Transverse colon (tissue), 4 donors: ENCODE measurements around the gene RNF4. TPM values are rescaled to one million over a fixed set of nuclear protein-coding genes. Genes with fewer than 3 reads are reported as not detected.

Experiments used
- DNase-seq: peaks from one replicate; pipeline ENCODE4 v3.0.0-alpha.2; 2019
- H3K27ac ChIP-seq, 4 donors: fragments of 200-600 bp; sonication (generic); 2 replicates each; pipeline ENCODE4 v1.5.1; 2016 to 2018; ENCODE audit warnings: inconsistent platforms in 4 of 4
- H3K27me3 ChIP-seq: fragments of 200-600 bp; sonication (generic); 2 replicates; pipeline ENCODE4 v1.5.1; 2017; ENCODE audit warnings: inconsistent platforms
- H3K36me3 ChIP-seq, 4 donors: fragments of 200-600 bp; sonication (generic); 2 replicates each; pipeline ENCODE4 v1.5.1; 2017 to 2019; ENCODE audit warnings: inconsistent platforms in 4 of 4
- H3K4me1 ChIP-seq, 4 donors: fragments of 200-600 bp; sonication (generic); 2 replicates each; pipeline ENCODE4 v1.5.1; 2017 to 2020; ENCODE audit warnings: inconsistent platforms in 4 of 4
- H3K4me3 ChIP-seq, 4 donors: fragments of 200-600 bp; sonication (generic); 1 replicate in 1 of 4; 2 replicates in 3 of 4; pipeline versions ENCODE4 v1.5.1 to v1.6.1; 2017 to 2019; ENCODE audit warnings: inconsistent platforms in 4 of 4
- H3K9me3 ChIP-seq, 2 donors: fragments of 200-600 bp; sonication (generic); 2 replicates each; pipeline ENCODE4 v1.5.1; 2017 to 2019; ENCODE audit warnings: inconsistent platforms in 2 of 2
- EP300 ChIP-seq: sonication (generic); formaldehyde crosslinking; IDR thresholded peaks from one replicate; pipeline ENCODE4 v1.6.1; 2017; ENCODE audit warnings: antibody characterized with exemption, low read depth
- POLR2A ChIP-seq: fragments of 450-650 bp; IDR thresholded peaks from one replicate; pipeline ENCODE4 v1.6.1; 2016; ENCODE audit warnings: antibody characterized with exemption, mild to moderate bottlenecking, moderate library complexity
- POLR2AphosphoS5 ChIP-seq, 3 donors: sonication (generic); formaldehyde crosslinking; IDR thresholded peaks; one replicate each; pipeline ENCODE4 v1.6.1; 2016; ENCODE audit warnings: antibody characterized with exemption in 3 of 3
- WGBS, 2 donors: methylation state at CpG; one replicate each; pipeline ENCODE4 v1.1.5; 2018; ENCODE audit warnings: low coverage in 1 of 2; 5-methylcytosine and 5-hydroxymethylcytosine counted together
- in situ Hi-C, 4 donors: fragments of 200-750 bp; cut with MboI; loops; one replicate each; pipeline versions ENCODE4 v1.15.0 to v1.15.1; 2017; ENCODE audit warnings: low sequenced_read_pairs in 3 of 4, low pct_ligation_motif_present in 1 of 4, low pct_unique_long_range_greater_than_20kb in 1 of 4
- intact Hi-C: fragments of 100-400 bp; cut with DNase I; formaldehyde crosslinking; loops from one replicate; pipeline ENCODE4 v1.15.1; 2023; ENCODE audit warnings: low total_unique reads
- total RNA-seq, 4 donors: library from RNA; depleted of rRNA; stranded (reverse); fragments of >200 nt; gene quantifications; one replicate each; pipeline ENCODE4 v1.1.0, GENCODE V29; 2016
- TF ChIP-seq, protein P1 (sequence below), 5 experiments: fragments of 200-600 bp in 3 of 5; fragments of 450-650 bp in 2 of 5; sonication (generic) in 3 of 5; IDR thresholded peaks; 1 replicate in 2 of 5; 2 replicates in 3 of 5; pipeline ENCODE4 v1.5.1; 2016 to 2017; ENCODE audit warnings: antibody characterized with exemption in 5 of 5, inconsistent platforms in 3 of 5, mild to moderate bottlenecking in 2 of 5, moderate library complexity in 1 of 5

The RNF4 gene
- total RNA-seq, 4 donors from 2014 or later: 20.9 to 50.5 (median 35.8) TPM

DNA sequence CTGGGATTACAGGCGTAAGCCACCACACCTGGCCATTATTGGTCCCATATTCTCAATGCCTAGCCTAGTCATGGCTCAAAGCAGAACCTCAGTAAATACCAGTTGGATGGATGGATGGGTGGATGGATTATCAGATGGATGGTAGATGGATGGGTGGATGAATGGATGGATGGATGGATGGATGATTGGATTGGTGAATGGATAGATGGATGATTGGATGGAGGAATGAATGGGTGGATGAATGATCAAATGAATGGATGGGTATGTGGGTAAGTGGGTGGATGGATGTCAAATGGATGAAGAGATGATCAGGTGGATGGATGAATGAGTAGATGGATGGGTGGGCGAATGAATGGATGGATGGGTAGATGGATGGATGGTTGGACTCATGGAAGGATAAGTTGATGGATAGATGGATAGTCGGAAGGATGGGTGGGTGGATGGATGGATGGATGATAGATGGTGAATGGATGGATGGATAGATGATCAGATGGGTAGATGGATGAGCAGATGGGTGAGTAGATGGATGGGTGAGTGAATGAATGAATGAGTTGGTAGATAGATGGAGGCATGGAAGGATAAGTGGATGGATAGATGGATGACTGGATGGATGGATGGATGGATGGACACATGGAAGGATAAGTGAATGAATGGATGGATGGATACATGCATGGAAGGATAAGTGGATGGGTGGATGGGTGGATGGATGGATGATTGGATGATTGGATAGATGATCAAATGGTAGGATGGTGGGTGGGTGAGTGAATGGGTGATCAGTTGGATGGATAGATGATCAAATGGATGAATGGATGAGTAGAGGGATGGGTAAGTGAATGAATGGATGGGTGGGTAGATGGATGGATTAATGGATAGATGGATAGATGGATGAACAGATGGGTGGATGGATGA lies 22.0 kb upstream of the RNF4 start:
- no peaks in the 10 kb centered on the region for H3K36me3 ChIP-seq
- H3K27ac ChIP-seq: no peak overlapping the region
- H3K9me3 ChIP-seq: no peaks in the 10 kb centered on the region
- WGBS, 2 donors: 75 to 82% methylated on average over 2 to 3 of the region's 3 CpGs
- intact Hi-C loops (loop anchor here (10.0 kb wide), 1 partner anchor 232 kb away; no protein-coding TSS in a partner anchor), in situ Hi-C loops (loop anchor here in 2 of 4 donors (10.0 to 25.0 kb wide), 2 partner anchors 222 to 235 kb away; no protein-coding TSS in a partner anchor)
- TF ChIP-seq POLR2AphosphoS5 (IDR thresholded peaks at IDR 0.05) (no peak), EP300 (no peak), POLR2A (no peak)
- TF ChIP-seq, protein P1, sequence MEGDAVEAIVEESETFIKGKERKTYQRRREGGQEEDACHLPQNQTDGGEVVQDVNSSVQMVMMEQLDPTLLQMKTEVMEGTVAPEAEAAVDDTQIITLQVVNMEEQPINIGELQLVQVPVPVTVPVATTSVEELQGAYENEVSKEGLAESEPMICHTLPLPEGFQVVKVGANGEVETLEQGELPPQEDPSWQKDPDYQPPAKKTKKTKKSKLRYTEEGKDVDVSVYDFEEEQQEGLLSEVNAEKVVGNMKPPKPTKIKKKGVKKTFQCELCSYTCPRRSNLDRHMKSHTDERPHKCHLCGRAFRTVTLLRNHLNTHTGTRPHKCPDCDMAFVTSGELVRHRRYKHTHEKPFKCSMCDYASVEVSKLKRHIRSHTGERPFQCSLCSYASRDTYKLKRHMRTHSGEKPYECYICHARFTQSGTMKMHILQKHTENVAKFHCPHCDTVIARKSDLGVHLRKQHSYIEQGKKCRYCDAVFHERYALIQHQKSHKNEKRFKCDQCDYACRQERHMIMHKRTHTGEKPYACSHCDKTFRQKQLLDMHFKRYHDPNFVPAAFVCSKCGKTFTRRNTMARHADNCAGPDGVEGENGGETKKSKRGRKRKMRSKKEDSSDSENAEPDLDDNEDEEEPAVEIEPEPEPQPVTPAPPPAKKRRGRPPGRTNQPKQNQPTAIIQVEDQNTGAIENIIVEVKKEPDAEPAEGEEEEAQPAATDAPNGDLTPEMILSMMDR (IDR thresholded peaks at IDR 0.05): no peak
- no peak overlapping the region for H3K4me3 ChIP-seq
- no peak for DNase-seq
- no peaks in the 10 kb centered on the region for H3K4me1 ChIP-seq
- no peaks in the 10 kb centered on the region for H3K27me3 ChIP-seq

DNA sequence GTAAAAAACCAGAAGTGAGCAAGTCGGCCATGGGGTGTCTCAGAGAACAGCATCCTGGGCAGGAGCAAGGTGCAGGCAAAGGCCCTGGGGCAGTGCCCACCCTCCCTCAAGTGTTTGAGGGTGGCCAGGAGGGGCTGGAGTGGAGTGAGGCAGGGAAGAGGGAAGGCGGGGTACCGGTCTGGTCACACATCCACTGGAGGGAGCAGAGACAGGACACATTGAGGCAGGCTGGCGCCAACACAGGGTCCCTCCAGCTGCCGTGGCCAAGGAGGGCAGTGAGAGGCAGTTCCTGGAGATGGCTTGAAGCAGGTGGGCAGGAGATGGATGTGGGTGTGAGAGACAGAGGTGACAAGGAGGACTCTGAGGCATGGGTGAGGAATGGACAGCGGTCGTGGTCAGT lies 20.3 kb upstream of the RNF4 start:
- intact Hi-C loops (loop anchor here (10.0 kb wide), 1 partner anchor 234 kb away; no protein-coding TSS in a partner anchor), in situ Hi-C loops (loop anchor here in 2 of 4 donors (10.0 to 25.0 kb wide), 2 partner anchors 224 to 236 kb away; no protein-coding TSS in a partner anchor)
- no peaks in the 10 kb centered on the region for H3K4me1 ChIP-seq
- H3K4me3 ChIP-seq: no peak overlapping the region
- TF ChIP-seq POLR2AphosphoS5 (IDR thresholded peaks at IDR 0.05): no peak
- no peak for TF ChIP-seq EP300
- TF ChIP-seq POLR2A: no peak
- TF ChIP-seq, protein P1 (IDR thresholded peaks at IDR 0.05): no peak
- H3K9me3 ChIP-seq: no peaks in the 10 kb centered on the region
- H3K27ac ChIP-seq: no peak overlapping the region
- 79 to 89% methylated on average over 3 to 7 of the region's 7 CpGs for WGBS, 2 donors
- H3K27me3 ChIP-seq: no peaks in the 10 kb centered on the region
- DNase-seq: no peak
- H3K36me3 ChIP-seq: no peaks in the 10 kb centered on the region

GRCh38 chr4:2449051-2449450 lies 19.9 kb upstream of the RNF4 start:
- intact Hi-C loops: loop anchor here (10.0 kb wide), 1 partner anchor 234 kb away; no protein-coding TSS in a partner anchor
- TF ChIP-seq POLR2AphosphoS5 (IDR thresholded peaks at IDR 0.05): no peak
- TF ChIP-seq, protein P1 (IDR thresholded peaks at IDR 0.05): no peak
- TF ChIP-seq POLR2A: no peak
- TF ChIP-seq EP300: no peak
- no peak overlapping the region for H3K4me3 ChIP-seq
- no peak overlapping the region for H3K27ac ChIP-seq
- in situ Hi-C loops: loop anchor here in 2 of 4 donors (10.0 to 25.0 kb wide), 2 partner anchors 224 to 237 kb away; no protein-coding TSS in a partner anchor
- H3K36me3 ChIP-seq: no peaks in the 10 kb centered on the region
- DNase-seq: no peak
- no peaks in the 10 kb centered on the region for H3K9me3 ChIP-seq
- H3K4me1 ChIP-seq: no peaks in the 10 kb centered on the region
- WGBS, 2 donors: 92% methylated on average over 11 of the region's 11 CpGs; no CpG with 5 or more reads in 1 of the 2 donors
- no peaks in the 10 kb centered on the region for H3K27me3 ChIP-seq
